H1 (cell line): ENCODE data around the gene LMNTD2. TPM values are rescaled to one million over a fixed set of nuclear protein-coding genes. Genes with fewer than 3 reads are reported as not detected.

ENCODE experiments used
- CTCF ChIA-PET: fragments of 300-600 bp; sonication (Branson Sonifier 250); formaldehyde crosslinking; loops from one replicate; lab custom pipeline; 2021; ENCODE audit not compliant: partially characterized antibody; lab: Charles Lee
- POLR2A ChIA-PET: fragments of 300-600 bp; sonication (Branson Sonifier 250); formaldehyde crosslinking; loops from one replicate; lab custom pipeline; 2021; ENCODE audit warnings: inconsistent platforms; ENCODE audit not compliant: partially characterized antibody; lab: Charles Lee
- DNase-seq, 2 experiments: peaks; one replicate each; pipeline versions ENCODE4 v3.0.0 to v3.0.0-alpha.2; 2010 to 2022; ENCODE audit warnings: low spot score in 2 of 2, low read depth in 1 of 2, mixed read lengths in 1 of 2
- FAIRE-seq: peaks from 2 replicates; lab custom pipeline; 2011; peaks lifted over from hg19 to GRCh38; lab: Jason Lieb, UNC
- H2AFZ ChIP-seq: 2 replicates; pipeline ENCODE4 v1.8.1; 2012; ENCODE audit warnings: low read length, inconsistent platforms
- H2AK5ac ChIP-seq: 2 replicates; pipeline ENCODE4 v1.6.1; 2013; ENCODE audit warnings: low read depth, low read length
- H2BK120ac ChIP-seq: replicated peaks from 2 replicates; pipeline ENCODE3; 2013; ENCODE audit warnings: low read depth, low read length, inconsistent platforms
- H2BK12ac ChIP-seq: 2 replicates; pipeline ENCODE4 v1.6.1; 2013; ENCODE audit warnings: low read depth, low read length
- H2BK15ac ChIP-seq: 2 replicates; pipeline ENCODE4 v1.6.1; 2013; ENCODE audit warnings: low read length
- H2BK20ac ChIP-seq: 2 replicates; pipeline ENCODE4 v1.6.1; 2013; ENCODE audit warnings: low read length
- H2BK5ac ChIP-seq: 2 replicates; pipeline ENCODE4 v1.6.1; 2013; ENCODE audit warnings: low read depth, low read length
- H3K14ac ChIP-seq: 2 replicates; pipeline ENCODE4 v1.6.1; 2013; ENCODE audit warnings: inconsistent platforms; ENCODE audit not compliant: insufficient read length
- H3K18ac ChIP-seq: 2 replicates; pipeline ENCODE4 v1.6.1; 2013; ENCODE audit warnings: low read length; ENCODE audit errors: extremely low read depth
- H3K23ac ChIP-seq: 2 replicates; pipeline ENCODE4 v1.6.1; 2013; ENCODE audit warnings: inconsistent platforms; ENCODE audit not compliant: insufficient read length
- H3K23me2 ChIP-seq: 2 replicates; pipeline ENCODE4 v1.6.1; 2013; ENCODE audit warnings: low read depth, low read length
- H3K27ac ChIP-seq: 2 replicates; pipeline ENCODE4 v1.6.1; 2011; ENCODE audit warnings: low read depth, low read length, inconsistent platforms
- H3K27me3 ChIP-seq, 4 experiments: replicated peaks in 1 of 4; 1 replicate in 1 of 4; 2 replicates in 3 of 4; pipeline versions ENCODE4 v1.6.1 to v1.8.1; 2011 to 2013; ENCODE audit warnings: low read length in 3 of 4, mild to moderate bottlenecking in 3 of 4, inconsistent platforms in 2 of 4, mixed read lengths in 2 of 4, moderate library complexity in 1 of 4; ENCODE audit not compliant: control insufficient read depth in 3 of 4, insufficient read depth in 3 of 4; ENCODE audit errors: extremely low read depth in 1 of 4
- H3K36me3 ChIP-seq, 4 experiments: 2 replicates each; pipeline versions ENCODE4 v1.6.1 to v1.8.1; 2011 to 2013; ENCODE audit warnings: mild to moderate bottlenecking in 4 of 4, low read length in 3 of 4, moderate library complexity in 2 of 4, control low read depth in 1 of 4, inconsistent platforms in 1 of 4; ENCODE audit not compliant: insufficient read depth in 4 of 4, control insufficient read depth in 2 of 4
- H3K4ac ChIP-seq: replicated peaks from 2 replicates; pipeline ENCODE3; 2013; ENCODE audit warnings: low read length, low read depth, mixed read lengths, inconsistent platforms; ENCODE audit not compliant: insufficient read length
- H3K4me1 ChIP-seq, 4 experiments: replicated peaks in 1 of 4; 1 replicate in 1 of 4; 2 replicates in 3 of 4; pipeline versions ENCODE4 v1.6.1 to v1.8.1; 2011 to 2013; ENCODE audit warnings: low read length in 3 of 4, inconsistent platforms in 2 of 4, mixed read lengths in 1 of 4; ENCODE audit not compliant: insufficient read depth in 4 of 4, control insufficient read depth in 3 of 4
- H3K4me2 ChIP-seq, 2 experiments: 2 replicates each; pipeline versions ENCODE4 v1.6.1 to v1.8.1; 2011 to 2013; ENCODE audit warnings: low read depth in 2 of 2, low read length in 2 of 2, control low read depth in 1 of 2, inconsistent platforms in 1 of 2, mild to moderate bottlenecking in 1 of 2; ENCODE audit not compliant: insufficient read depth in 1 of 2
- H3K4me3 ChIP-seq, 4 experiments: fragments of 200-600, 300-600 bp in 1 of 4; sonication (generic), shearing (Covaris generic), sonication (Bioruptor Twin) in 1 of 4; 2 replicates each; pipeline versions ENCODE4 v1.5.1 to v1.8.1; 2011 to 2016; ENCODE audit warnings: low read length in 4 of 4, low read depth in 3 of 4, control low read depth in 2 of 4, inconsistent platforms in 2 of 4, mild to moderate bottlenecking in 2 of 4, mixed read lengths in 1 of 4, moderate library complexity in 1 of 4; ENCODE audit not compliant: insufficient read depth in 2 of 4; ENCODE audit errors: extremely low read depth in 1 of 4
- H3K56ac ChIP-seq: replicated peaks from 2 replicates; pipeline ENCODE3; 2013; ENCODE audit warnings: low read depth, mild to moderate bottlenecking, mixed read lengths, low read length, inconsistent platforms; ENCODE audit not compliant: insufficient read length
- H3K79me1 ChIP-seq: 2 replicates; pipeline ENCODE4 v1.6.1; 2013; ENCODE audit warnings: low read depth, low read length, control low read depth
- H3K79me2 ChIP-seq, 2 experiments: 2 replicates each; pipeline versions ENCODE4 v1.6.1 to v1.8.1; 2012 to 2013; ENCODE audit warnings: low read length in 2 of 2, mild to moderate bottlenecking in 2 of 2, inconsistent platforms in 1 of 2; ENCODE audit not compliant: insufficient read depth in 2 of 2, control insufficient read depth in 1 of 2
- H3K9ac ChIP-seq, 4 experiments: replicated peaks in 1 of 4; 1 replicate in 1 of 4; 2 replicates in 3 of 4; pipeline versions ENCODE4 v1.6.1 to v1.8.1; 2011 to 2013; ENCODE audit warnings: low read depth in 3 of 4, low read length in 3 of 4, control low read depth in 2 of 4, mild to moderate bottlenecking in 2 of 4, moderate library complexity in 2 of 4, inconsistent platforms in 1 of 4; ENCODE audit errors: extremely low read depth in 1 of 4
- H3K9me3 ChIP-seq, 2 experiments: 2 replicates each; pipeline versions ENCODE4 v1.6.1 to v1.8.1; 2012 to 2013; ENCODE audit warnings: mild to moderate bottlenecking in 2 of 2, moderate library complexity in 2 of 2, control low read depth in 1 of 2, inconsistent platforms in 1 of 2, low read depth in 1 of 2, low read length in 1 of 2, mixed read lengths in 1 of 2; ENCODE audit not compliant: insufficient read depth in 2 of 2
- H4K20me1 ChIP-seq, 2 experiments: replicated peaks in 1 of 2; 2 replicates each; pipeline versions ENCODE3 to v1.8.1; 2011 to 2013; ENCODE audit warnings: inconsistent platforms in 2 of 2, low read length in 2 of 2, mild to moderate bottlenecking in 1 of 2; ENCODE audit not compliant: insufficient read depth in 2 of 2, control insufficient read depth in 1 of 2
- H4K5ac ChIP-seq: 2 replicates; pipeline ENCODE4 v1.6.1; 2013; ENCODE audit warnings: low read length, low read depth, mixed read lengths, inconsistent platforms; ENCODE audit not compliant: insufficient read length
- H4K8ac ChIP-seq: 2 replicates; pipeline ENCODE4 v1.8.0; 2013; ENCODE audit warnings: mild to moderate bottlenecking, moderate library complexity, low read length, inconsistent platforms; ENCODE audit not compliant: insufficient read depth; ENCODE audit errors: extremely low read depth
- H4K91ac ChIP-seq: replicated peaks from 2 replicates; pipeline ENCODE3; 2013; ENCODE audit warnings: low read length, mixed read lengths, inconsistent platforms; ENCODE audit not compliant: insufficient read length
- CBX8 ChIP-seq: fragments of 300-800, 300-1000 bp; sonication (generic); IDR thresholded peaks from 2 replicates; pipeline ENCODE4 v1.7.1; 2016; ENCODE audit warnings: low read depth, low read length, borderline replicate concordance
- CHD1 ChIP-seq: IDR thresholded peaks from 2 replicates; pipeline ENCODE4 v1.6.1; 2012; ENCODE audit warnings: low read depth, low read length, improper control_type of control experiment
- CREB1 ChIP-seq: IDR thresholded peaks from 2 replicates; pipeline ENCODE4 v1.6.1; 2012; ENCODE audit warnings: inconsistent platforms
- EGR1 ChIP-seq: IDR thresholded peaks from 2 replicates; pipeline ENCODE4 v1.6.1; 2011; ENCODE audit warnings: low read depth, low read length, borderline replicate concordance
- FOSL1 ChIP-seq: IDR thresholded peaks from 2 replicates; pipeline ENCODE4 v1.6.1; 2011; ENCODE audit warnings: mild to moderate bottlenecking, low read depth, low read length, moderate library complexity; ENCODE audit not compliant: insufficient read depth
- POLR2A ChIP-seq, 2 experiments: IDR thresholded peaks; 1 replicate in 1 of 2; 2 replicates in 1 of 2; pipeline ENCODE4 v1.6.1; 2011; ENCODE audit warnings: low read depth in 2 of 2, low read length in 2 of 2, mild to moderate bottlenecking in 2 of 2; ENCODE audit errors: control extremely low read depth in 1 of 2
- RBBP5 ChIP-seq: IDR thresholded peaks from 2 replicates; pipeline ENCODE4 v1.7.1; 2012; ENCODE audit warnings: low read depth, mild to moderate bottlenecking, inconsistent platforms, low read length, moderate library complexity, borderline replicate concordance
- SRF ChIP-seq: IDR thresholded peaks from 2 replicates; pipeline ENCODE4 v1.6.1; 2011; ENCODE audit warnings: mild to moderate bottlenecking, low read depth, low read length, moderate library complexity
- SUZ12 ChIP-seq: fragments of 200-600 bp; sonication (generic); IDR thresholded peaks from 2 replicates; pipeline ENCODE4 v1.6.1; 2012; ENCODE audit warnings: mild to moderate bottlenecking, inconsistent platforms, low read length, moderate library complexity, mixed read lengths
- WGBS, 2 experiments: shearing (Covaris generic) in 1 of 2; methylation state at CpG; one replicate each; pipeline versions ENCODE4 v1.1.6 to v1.1.7; 2013 to 2015; ENCODE audit warnings: low lambda C conversion rate in 2 of 2, mixed read lengths in 2 of 2, inconsistent platforms in 1 of 2, low coverage in 1 of 2, missing lambda C conversion rate in 1 of 2; ENCODE audit not compliant: insufficient replicate concordance in 2 of 2, insufficient coverage in 1 of 2, insufficient read length in 1 of 2; ENCODE audit errors: extremely low coverage in 1 of 2, missing lambda C conversion rate in 1 of 2; 5-methylcytosine and 5-hydroxymethylcytosine counted together
- polyA plus RNA-seq, 7 experiments: library from polyadenylated mRNA; depleted of rRNA in 3 of 7; stranded (reverse) in 5 of 7; unstranded in 2 of 7; fragments of >200 nt in 5 of 7; fragments of 200-250 nt in 2 of 7; gene quantifications; 1 replicate in 5 of 7; 2 replicates in 1 of 7; 4 replicates in 1 of 7; pipeline versions ENCODE4 v1.2.1 to v1.2.3, GENCODE V29; 2011 to 2013; ENCODE audit warnings: missing spikeins in 2 of 7, mixed read lengths in 2 of 7
- total RNA-seq: library from RNA; stranded (reverse); fragmentation: NEBNext Ultra II Directional; extraction: Animal tissue kit (Norgen Biotek cat#: 25700); gene quantifications from 2 replicates; pipeline ENCODE4 v1.2.1, GENCODE V29; 2021
- TF ChIP-seq, protein P1 (sequence below): IDR thresholded peaks from 2 replicates; pipeline ENCODE4 v1.6.1; 2011; ENCODE audit warnings: low read length, improper control_type of control experiment

The LMNTD2 gene
- total and polyA plus RNA-seq, 2 of the 8 experiments (the other 6 are each of a cell fraction or from before 2014, with no cell fraction given): 1.6 to 3.1 TPM

- no peak for FAIRE-seq
- no peak overlapping the region for H2BK120ac ChIP-seq
- H3K27me3 ChIP-seq: 0 out of 7 replicates have a peak, but pooled peaks cover 0 to 3% (median 0%) of the 10 kb centered on the region in 4 experiments
- H3K23me2 ChIP-seq: no peaks in the 10 kb centered on the region
- H2BK15ac ChIP-seq: no peak overlapping the region
- peaks cover 4 to 14% of the 10 kb centered on the region in 2 experiments; a peak in 1 of 4 replicates for H3K9me3 ChIP-seq
- no peak overlapping the region for H4K8ac ChIP-seq
- DNase-seq: no peak
- H3K79me1 ChIP-seq: no peaks in the 10 kb centered on the region; the same call in 1 of the 2 replicates
- H3K4ac ChIP-seq: no peak overlapping the region
- H3K9ac ChIP-seq: no peak overlapping the region
- H3K4me3 ChIP-seq: no peak overlapping the region
- H3K14ac ChIP-seq: no peak overlapping the region
- no peak overlapping the region for H2AK5ac ChIP-seq
- H3K56ac ChIP-seq: no peak overlapping the region
- CTCF ChIA-PET: interaction anchor here (1.7 kb wide), 1 partner anchor 14 kb away, joined by 3 read pairs; no protein-coding TSS in a partner anchor
- no peak overlapping the region for H3K27ac ChIP-seq
- H2BK20ac ChIP-seq: no peak overlapping the region
- no peaks in the 10 kb centered on the region for H3K79me2 ChIP-seq
- POLR2A ChIA-PET: interaction anchor here (1.0 kb wide), 1 partner anchor 11 kb away, joined by 3 read pairs; no protein-coding TSS in a partner anchor
- peaks cover 0 to 2% of the 10 kb centered on the region in 2 experiments for H4K20me1 ChIP-seq
- no peak overlapping the region for H2BK12ac ChIP-seq
- H3K4me1 ChIP-seq: no peaks in the 10 kb centered on the region
- 89% methylated on average over 6 of the region's 6 CpGs; no CpG with 5 or more reads in 1 of the 2 experiments for WGBS, 2 experiments
- H2BK5ac ChIP-seq: no peak overlapping the region
- H4K5ac ChIP-seq: no peak overlapping the region
- no peaks in the 10 kb centered on the region for H3K36me3 ChIP-seq
- H3K18ac ChIP-seq: no peak overlapping the region
- no peak overlapping the region for H3K4me2 ChIP-seq
- TF ChIP-seq RBBP5 (no peak), CBX8 (no peak), EGR1 (no peak), POLR2A (IDR thresholded peaks at IDR 0.05; ENCODE audit: control extremely low read depth in 1 of 2, low read depth in 2 of 2, low read length in 2 of 2) (no peak), SUZ12 (no peak), CREB1 (no peak), FOSL1 (no peak), SRF (no peak), CHD1 (no peak)
- TF ChIP-seq, protein P1, sequence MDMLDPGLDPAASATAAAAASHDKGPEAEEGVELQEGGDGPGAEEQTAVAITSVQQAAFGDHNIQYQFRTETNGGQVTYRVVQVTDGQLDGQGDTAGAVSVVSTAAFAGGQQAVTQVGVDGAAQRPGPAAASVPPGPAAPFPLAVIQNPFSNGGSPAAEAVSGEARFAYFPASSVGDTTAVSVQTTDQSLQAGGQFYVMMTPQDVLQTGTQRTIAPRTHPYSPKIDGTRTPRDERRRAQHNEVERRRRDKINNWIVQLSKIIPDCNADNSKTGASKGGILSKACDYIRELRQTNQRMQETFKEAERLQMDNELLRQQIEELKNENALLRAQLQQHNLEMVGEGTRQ: no peak
- H3K23ac ChIP-seq: no peak overlapping the region
- H2AFZ ChIP-seq: no peak overlapping the region
- no peak overlapping the region for H4K91ac ChIP-seq
These were observed 45.4 kb downstream of the LMNTD2 start for GRCh38 chr11:515131-515530.
